ENCODE results near the gene CAPRIN2. TPM values are rescaled to one million over a fixed set of nuclear protein-coding genes. Genes with fewer than 3 reads are reported as not detected.

Gene CAPRIN2
- total and polyA plus RNA-seq, 3 donors from 2014 or later, result 43.7 to 108 (median 74.5) TPM

GRCh38 chr12:30746190-30746589 lies 8.6 kb downstream of the CAPRIN2 start:
- Histone ChIP-seq H3K36me3 (ENCODE audit: low read depth, missing control alignments) (no peaks in the 10 kb centered on the region), H3K4me3 (no peak overlapping the region), H3K9me3 (no peaks in the 10 kb centered on the region), H3K27ac (no peak overlapping the region), H3K27me3 (no peaks in the 10 kb centered on the region), H3K4me1 (no peaks in the 10 kb centered on the region)
- intact Hi-C loops (cut with DNase I; ENCODE audit: low total_unique reads), result no loop called here
- no peak for TF ChIP-seq CTCF (IDR thresholded peaks at IDR 0.05)
- no peak for DNase-seq
- 91 to 98% methylated on average over 4 of the region's 4 CpGs for WGBS, 2 donors

GRCh38 chr12:30744321-30744720 lies 10.4 kb downstream of the CAPRIN2 start:
- H3K27ac ChIP-seq, result no peak overlapping the region
- no peaks in the 10 kb centered on the region for H3K36me3 ChIP-seq (ENCODE audit: low read depth, missing control alignments)
- H3K27me3 ChIP-seq, result no peaks in the 10 kb centered on the region
- no peak overlapping the region for H3K4me3 ChIP-seq
- WGBS, 2 donors, result 97 to 98% methylated on average over 2 of the region's 2 CpGs
- TF ChIP-seq CTCF (IDR thresholded peaks at IDR 0.05) (no peak), POLR2A (IDR thresholded peaks at IDR 0.05) (no peak)
- H3K9me3 ChIP-seq, result no peaks in the 10 kb centered on the region
- no peaks in the 10 kb centered on the region for H3K4me1 ChIP-seq
- intact Hi-C loops (cut with DNase I; ENCODE audit: low total_unique reads), result no loop called here
- no peak for DNase-seq

- intact Hi-C loops (cut with DNase I; ENCODE audit: low total_unique reads), result no loop called here
- Histone ChIP-seq H3K4me1 (no peaks in the 10 kb centered on the region), H3K36me3 (ENCODE audit: low read depth, missing control alignments) (no peaks in the 10 kb centered on the region), H3K9me3 (no peaks in the 10 kb centered on the region), H3K27me3 (no peaks in the 10 kb centered on the region), H3K27ac (no peak overlapping the region), H3K4me3 (no peak overlapping the region)
- no peak for TF ChIP-seq POLR2A (IDR thresholded peaks at IDR 0.05)
- no peak for TF ChIP-seq CTCF (IDR thresholded peaks at IDR 0.05)
- no peak for DNase-seq
Measured at GRCh38 chr12:30740274-30740673, 14.5 kb downstream of the CAPRIN2 start.

- intact Hi-C loops (cut with DNase I; ENCODE audit: low total_unique reads), result no loop called here
- TF ChIP-seq POLR2A (IDR thresholded peaks at IDR 0.05) (no peak), CTCF (IDR thresholded peaks at IDR 0.05) (no peak)
- H3K27ac ChIP-seq, result no peak overlapping the region
- H3K27me3 ChIP-seq, result no peaks in the 10 kb centered on the region
- WGBS, 2 donors, result 87 to 97% methylated on average over 2 of the region's 2 CpGs
- H3K4me1 ChIP-seq, result no peaks in the 10 kb centered on the region
- no peaks in the 10 kb centered on the region for H3K9me3 ChIP-seq
- no peaks in the 10 kb centered on the region for H3K36me3 ChIP-seq (ENCODE audit: low read depth, missing control alignments)
- no peak overlapping the region for H3K4me3 ChIP-seq
- no peak for DNase-seq
Measured at GRCh38 chr12:30739020-30739419, 15.7 kb downstream of the CAPRIN2 start.

- 68 to 83% methylated on average over 2 of the region's 2 CpGs for WGBS, 2 donors
- Histone ChIP-seq H3K36me3 (ENCODE audit: low read depth, missing control alignments) (no peaks in the 10 kb centered on the region), H3K9me3 (no peaks in the 10 kb centered on the region), H3K4me3 (no peak overlapping the region), H3K27me3 (no peaks in the 10 kb centered on the region), H3K4me1 (no peaks in the 10 kb centered on the region), H3K27ac (no peak overlapping the region)
- DNase-seq, result no peak
- no peak for TF ChIP-seq POLR2A (IDR thresholded peaks at IDR 0.05)
- TF ChIP-seq CTCF (IDR thresholded peaks at IDR 0.05), result no peak
- intact Hi-C loops (cut with DNase I; ENCODE audit: low total_unique reads), result no loop called here
Measured at GRCh38 chr12:30732954-30733637, 21.7 kb downstream of the CAPRIN2 start.

Data from testis (tissue), 3 donors.